Nephron (organoid): ENCODE results near the gene ARID1B.

ENCODE experiments used
- H3K27ac Mint-ChIP-seq, 3 experiments: 2 replicates each; pipeline ENCODE4 v1.8.0; 2020; ENCODE audit warnings: mixed read lengths in 3 of 3, mild to moderate bottlenecking in 2 of 3, moderate library complexity in 1 of 3
- H3K27me3 Mint-ChIP-seq: 2 replicates; pipeline ENCODE4 v1.8.0; 2021; ENCODE audit warnings: low read depth, mild to moderate bottlenecking, moderate library complexity, mixed read lengths
- H3K36me3 Mint-ChIP-seq: 2 replicates; pipeline ENCODE4 v1.8.0; 2020; ENCODE audit warnings: low read depth, mixed read lengths
- H3K4me1 Mint-ChIP-seq: 2 replicates; pipeline ENCODE4 v1.8.0; 2020; ENCODE audit warnings: mixed read lengths
- H3K4me3 Mint-ChIP-seq, 3 experiments: 2 replicates each; pipeline ENCODE4 v1.8.0; 2020; ENCODE audit warnings: mild to moderate bottlenecking in 3 of 3, mixed read lengths in 3 of 3, moderate library complexity in 2 of 3
- H3K9me3 Mint-ChIP-seq: 2 replicates; pipeline ENCODE4 v1.8.0; 2020; ENCODE audit warnings: mixed read lengths
- CTCF ChIP-seq, 3 experiments: fragments of 200-600 bp; sonication (generic); IDR thresholded peaks; one replicate each; pipeline ENCODE4 v1.5.0; 2021; ENCODE audit warnings: antibody characterized with exemption in 3 of 3; ENCODE audit not compliant: unreplicated experiment in 3 of 3

ARID1B gene

GRCh38 chr6:156993713-156994112, 216.5 kb downstream of the ARID1B start:
- H3K9me3 Mint-ChIP-seq, result no peaks in the 10 kb centered on the region
- H3K4me1 Mint-ChIP-seq, result peaks cover 25% of the 10 kb centered on the region
- TF ChIP-seq CTCF (IDR thresholded peaks at IDR 0.05; ENCODE audit: unreplicated experiment in 3 of 3), result no peak
- H3K36me3 Mint-ChIP-seq, result no peaks in the 10 kb centered on the region
- peak overlapping the region in 2 of 3 experiments; percentile 20 to 48 for H3K27ac Mint-ChIP-seq
- H3K4me3 Mint-ChIP-seq, result no peak overlapping the region
- H3K27me3 Mint-ChIP-seq, result no peaks in the 10 kb centered on the region

GRCh38 chr6:156994215-156995076, 217.3 kb downstream of the ARID1B start:
- no peak overlapping the region for H3K4me3 Mint-ChIP-seq
- H3K36me3 Mint-ChIP-seq, result no peaks in the 10 kb centered on the region
- H3K4me1 Mint-ChIP-seq, result peaks cover 20% of the 10 kb centered on the region
- no peak for TF ChIP-seq CTCF (IDR thresholded peaks at IDR 0.05; ENCODE audit: unreplicated experiment in 3 of 3)
- peak overlapping the region in 2 of 3 experiments; percentile 20 to 48 for H3K27ac Mint-ChIP-seq
- H3K27me3 Mint-ChIP-seq, result no peaks in the 10 kb centered on the region
- H3K9me3 Mint-ChIP-seq, result no peaks in the 10 kb centered on the region

DNA sequence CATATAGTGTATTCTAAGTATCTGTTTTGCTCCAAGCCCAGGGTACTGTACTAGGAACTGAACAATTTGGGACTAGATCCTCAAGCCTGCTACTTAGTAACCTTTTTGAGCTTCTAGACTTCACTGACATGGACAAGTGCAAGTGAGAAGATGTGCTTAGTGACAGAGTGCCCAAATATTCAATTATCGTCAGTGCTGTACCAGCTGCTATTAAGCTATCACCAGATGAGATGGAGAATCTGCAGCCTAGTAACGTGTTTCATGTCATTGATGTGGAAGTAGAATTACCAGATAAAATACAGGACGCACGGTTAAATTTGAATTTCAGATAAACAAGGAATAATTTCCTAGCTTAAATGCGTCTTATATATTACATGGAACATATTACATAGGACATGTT, 218.3 kb downstream of the ARID1B start:
- no peak for TF ChIP-seq CTCF (IDR thresholded peaks at IDR 0.05; ENCODE audit: unreplicated experiment in 3 of 3)
- Mint-ChIP-seq H3K27ac (no peak overlapping the region), H3K36me3 (no peaks in the 10 kb centered on the region), H3K4me1 (peaks cover 26% of the 10 kb centered on the region), H3K4me3 (no peak overlapping the region), H3K9me3 (no peaks in the 10 kb centered on the region), H3K27me3 (no peaks in the 10 kb centered on the region)

- no peaks in the 10 kb centered on the region for H3K9me3 Mint-ChIP-seq
- peaks cover 26% of the 10 kb centered on the region for H3K4me1 Mint-ChIP-seq
- H3K4me3 Mint-ChIP-seq, result no peak overlapping the region
- no peaks in the 10 kb centered on the region for H3K27me3 Mint-ChIP-seq
- TF ChIP-seq CTCF (IDR thresholded peaks at IDR 0.05; ENCODE audit: unreplicated experiment in 3 of 3), result no peak
- H3K27ac Mint-ChIP-seq, result no peak overlapping the region
- no peaks in the 10 kb centered on the region for H3K36me3 Mint-ChIP-seq
Observed at GRCh38 chr6:156996265-156996664, 219.1 kb downstream of the ARID1B start.

GRCh38 chr6:156998794-156999330, 221.7 kb downstream of the ARID1B start:
- H3K4me1 Mint-ChIP-seq, result peaks cover 19% of the 10 kb centered on the region
- peak overlapping the region in 1 of 3 experiments; percentile 11 for H3K27ac Mint-ChIP-seq
- no peaks in the 10 kb centered on the region for H3K9me3 Mint-ChIP-seq
- H3K36me3 Mint-ChIP-seq, result peaks cover 10% of the 10 kb centered on the region
- H3K27me3 Mint-ChIP-seq, result no peaks in the 10 kb centered on the region
- TF ChIP-seq CTCF (IDR thresholded peaks at IDR 0.05; ENCODE audit: unreplicated experiment in 3 of 3), result no peak
- no peak overlapping the region for H3K4me3 Mint-ChIP-seq
